Renal cortex interstitium (tissue), 11 donors: ENCODE data around the gene THEM4. TPM values are rescaled to one million over a fixed set of nuclear protein-coding genes. Genes with fewer than 3 reads are reported as not detected.
"Not testable (repeated sequence)": the region's sequence is repeated elsewhere in the genome, so short reads cannot be mapped to it uniquely, and the experiment has no call there.

Experiments
- DNase-seq, 11 donors: peaks; one replicate each; pipeline ENCODE4 v3.0.0-alpha.2; 2013; ENCODE audit warnings: low read depth in 9 of 11, low spot score in 4 of 11; ENCODE audit errors: extremely low read depth in 1 of 11
- polyA plus RNA-seq, 3 donors: library from polyadenylated mRNA; unstranded; fragments of 120-200 nt; gene quantifications; one replicate each; pipeline ENCODE4 v1.2.1, GENCODE V29; 2013; ENCODE audit not compliant: insufficient read length in 3 of 3

The THEM4 gene
- polyA plus RNA-seq, 3 donors = 22.5 to 47.0 (median 28.7) TPM

DNA sequence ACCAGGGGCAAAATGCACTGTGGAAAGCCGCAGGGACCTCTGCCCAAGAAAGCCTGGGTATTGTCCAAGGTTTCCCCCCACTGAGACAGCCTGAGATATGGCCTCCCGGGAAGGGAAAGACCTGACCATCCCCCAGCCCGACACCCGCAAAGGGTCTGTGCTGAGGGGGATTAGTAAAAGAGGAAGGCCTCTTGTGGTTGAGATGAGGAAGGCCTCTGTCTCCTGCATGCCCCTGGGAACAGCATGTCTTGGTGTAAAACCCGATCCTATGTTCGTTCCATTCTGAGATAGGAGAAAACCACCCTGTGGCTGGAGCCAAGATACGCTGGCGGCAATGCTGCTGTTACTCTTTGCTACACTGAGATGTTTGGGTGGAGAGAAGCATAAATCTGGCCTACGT is 36.5 kb downstream of the THEM4 start:
- not testable (repeated sequence) for DNase-seq

DNA sequence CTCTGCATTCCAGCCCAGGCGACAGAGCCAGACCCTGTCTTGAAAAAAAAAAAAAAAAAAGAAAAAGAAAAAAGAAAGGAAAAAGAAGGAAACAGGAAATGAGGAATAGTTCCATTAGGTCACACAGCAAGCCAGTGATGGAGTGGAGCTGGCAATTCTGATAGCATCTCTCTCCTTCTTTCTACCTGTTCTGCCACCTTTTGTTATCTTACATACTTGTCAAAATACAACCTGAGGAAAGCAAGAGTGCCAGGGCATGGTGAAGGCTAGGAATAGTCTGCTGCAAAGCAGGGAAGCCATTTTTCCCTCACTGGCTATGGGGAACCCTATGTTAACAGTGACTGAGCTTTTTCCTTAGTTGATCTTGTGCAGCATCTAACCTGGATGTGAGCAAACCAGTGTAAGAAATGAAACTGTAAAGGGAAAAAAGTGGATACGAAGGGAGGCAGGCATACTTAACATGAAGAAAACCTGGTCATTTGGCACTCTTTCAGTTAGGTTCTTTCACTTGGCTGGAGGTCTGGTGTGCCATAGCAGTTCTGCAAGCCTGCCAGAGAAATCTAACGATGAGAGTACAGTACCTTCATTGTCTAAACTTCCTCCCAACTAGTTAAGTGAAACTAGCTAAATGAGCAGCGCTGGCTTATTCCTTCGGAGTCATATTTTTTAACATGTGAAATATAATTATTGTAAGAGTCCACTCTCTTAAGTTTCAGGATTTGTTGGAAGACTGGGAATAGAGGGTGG is 37.9 kb downstream of the THEM4 start:
- no peak for DNase-seq

DNA sequence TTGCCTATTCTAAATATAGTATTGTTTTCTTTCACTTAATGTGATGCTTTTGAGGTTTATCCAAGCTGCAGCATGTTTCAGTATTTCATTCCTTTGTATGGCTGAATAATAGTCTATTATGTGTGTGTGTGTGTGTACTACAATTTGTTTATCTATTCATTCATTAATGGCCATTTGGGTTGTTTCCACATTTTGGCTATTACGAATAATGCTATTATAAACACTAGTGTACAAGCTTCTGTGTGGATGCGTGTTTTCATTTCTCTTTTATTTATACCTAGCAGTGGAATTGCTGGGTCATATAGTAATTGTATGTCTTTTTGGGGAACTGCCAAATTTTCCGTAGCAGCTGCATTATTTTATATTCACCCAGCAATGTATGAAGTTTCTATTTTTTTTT is 40.8 kb downstream of the THEM4 start:
- DNase-seq = peak in 6 of 11 donors; percentile 6 to 41 (median 22)

DNA sequence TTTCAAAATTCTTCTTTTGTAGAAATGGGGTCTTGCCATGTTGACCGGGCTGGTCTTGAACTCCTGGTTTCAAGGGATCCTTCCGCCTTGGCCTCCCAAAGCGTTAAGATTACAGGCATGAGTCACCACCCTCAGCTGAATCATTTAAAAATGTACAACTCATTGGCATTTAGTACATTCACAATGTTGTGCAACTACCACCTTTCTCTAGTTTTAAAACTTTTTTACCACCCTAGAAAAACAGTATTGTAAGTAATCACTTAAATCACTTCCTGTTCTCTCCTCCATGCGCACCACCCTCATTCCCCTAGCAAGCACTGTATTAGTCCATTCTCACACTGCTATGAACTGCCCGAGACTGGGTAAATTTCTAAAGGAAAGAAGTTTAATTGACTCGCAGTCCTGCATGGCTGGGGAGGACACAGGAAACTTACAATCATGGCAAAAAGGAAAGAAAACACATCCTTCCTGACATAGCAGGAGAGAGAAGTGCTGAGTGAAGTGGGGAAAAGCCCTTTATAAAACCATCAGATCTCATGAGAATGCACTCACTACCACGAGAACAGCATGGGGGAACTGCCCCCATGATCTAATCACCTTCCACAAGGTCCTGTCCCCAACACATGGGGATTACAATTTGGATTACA is 41.4 kb downstream of the THEM4 start:
- no peak for DNase-seq

DNA sequence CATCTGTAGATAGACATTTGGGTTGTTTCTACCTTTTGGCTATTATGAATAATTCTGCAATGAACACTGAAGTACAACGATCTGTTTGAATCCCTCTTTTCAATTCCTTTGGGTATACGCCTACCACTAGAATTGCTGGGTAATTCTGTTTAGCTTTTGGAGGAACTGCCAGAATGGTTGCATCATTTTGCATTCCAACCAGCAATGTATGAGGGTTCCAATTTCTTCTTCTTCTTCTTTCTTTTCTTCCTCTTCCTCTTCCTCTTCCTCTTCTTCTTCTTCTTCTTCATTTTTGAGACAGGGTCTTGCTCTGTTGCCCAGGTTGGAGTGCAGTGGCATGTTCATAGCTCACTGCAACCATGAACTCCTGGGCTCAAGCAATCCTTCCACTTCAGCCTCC is 42.0 kb downstream of the THEM4 start:
- no peak for DNase-seq

DNA sequence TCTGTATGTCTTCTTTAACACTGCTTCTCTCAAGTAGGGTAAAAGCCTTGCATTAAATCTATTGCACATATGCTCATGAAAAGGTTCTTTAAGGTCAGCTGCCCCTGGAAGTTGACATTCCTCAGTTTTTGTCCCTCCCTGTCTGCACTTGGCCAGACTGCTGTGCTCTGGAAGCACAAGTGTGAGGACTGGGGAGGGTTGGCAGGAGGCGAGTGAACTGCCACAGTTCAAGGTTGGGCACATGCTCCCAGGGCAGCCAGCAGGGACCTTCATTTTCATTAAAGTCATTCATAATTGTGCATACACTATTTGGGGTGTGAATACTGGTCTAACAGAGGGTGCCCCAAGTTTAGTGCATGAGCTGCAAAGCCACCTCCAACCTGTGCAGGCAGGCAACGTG is 44.9 kb downstream of the THEM4 start:
- no peak for DNase-seq

DNA sequence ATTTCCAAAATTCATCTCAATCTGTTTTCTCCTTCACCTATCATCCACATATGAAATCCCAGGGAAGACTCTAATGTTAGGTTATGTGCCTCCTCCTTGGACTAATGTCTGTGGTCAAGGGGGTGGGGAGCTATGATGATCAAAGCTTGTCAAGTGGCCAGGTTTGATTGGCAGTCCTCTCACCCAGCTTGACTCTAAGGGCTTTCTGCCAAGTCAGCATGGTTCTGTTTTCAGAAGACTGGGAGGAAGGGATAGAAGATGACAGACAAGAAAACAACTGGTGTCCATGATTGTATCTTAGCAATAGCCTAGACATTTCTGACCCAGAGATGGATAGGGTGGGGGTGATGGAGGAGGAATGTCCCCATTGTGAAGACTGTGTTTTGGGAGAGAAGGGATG is 46.7 kb downstream of the THEM4 start:
- no peak for DNase-seq

DNA sequence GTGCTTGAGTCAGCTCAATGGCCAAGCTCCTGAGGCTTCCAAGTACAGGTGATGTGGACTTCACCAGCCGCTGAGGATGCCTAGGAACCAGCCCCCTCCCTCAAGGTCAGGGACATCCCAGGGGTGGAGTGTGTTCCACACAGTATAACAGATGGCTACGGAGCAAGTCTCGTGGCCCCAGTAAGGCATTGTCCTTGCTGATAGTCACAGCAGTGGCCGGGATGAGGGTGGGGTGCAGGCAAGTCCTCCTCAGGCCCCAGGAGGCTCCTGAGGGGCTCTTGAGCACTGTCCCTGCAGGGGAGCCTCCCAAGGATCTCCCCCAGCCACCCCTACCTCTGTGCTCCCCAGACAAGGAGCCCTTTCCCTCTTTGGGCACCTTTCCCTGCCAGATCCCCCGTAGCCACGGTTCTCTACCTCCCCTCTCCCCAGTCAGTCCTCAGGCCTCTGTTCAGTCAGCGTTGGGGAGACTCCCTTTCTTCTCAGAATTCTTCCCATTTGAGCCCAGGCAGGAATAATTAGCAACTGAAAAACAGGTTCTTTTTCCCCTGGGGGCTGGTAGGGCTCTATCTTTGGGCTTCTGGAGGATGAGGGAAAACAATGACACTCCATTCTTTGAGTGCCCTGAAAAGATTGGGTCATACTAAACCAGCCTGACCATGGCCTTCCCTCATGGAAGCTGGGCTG is 48.7 kb downstream of the THEM4 start:
- no peak for DNase-seq

DNA sequence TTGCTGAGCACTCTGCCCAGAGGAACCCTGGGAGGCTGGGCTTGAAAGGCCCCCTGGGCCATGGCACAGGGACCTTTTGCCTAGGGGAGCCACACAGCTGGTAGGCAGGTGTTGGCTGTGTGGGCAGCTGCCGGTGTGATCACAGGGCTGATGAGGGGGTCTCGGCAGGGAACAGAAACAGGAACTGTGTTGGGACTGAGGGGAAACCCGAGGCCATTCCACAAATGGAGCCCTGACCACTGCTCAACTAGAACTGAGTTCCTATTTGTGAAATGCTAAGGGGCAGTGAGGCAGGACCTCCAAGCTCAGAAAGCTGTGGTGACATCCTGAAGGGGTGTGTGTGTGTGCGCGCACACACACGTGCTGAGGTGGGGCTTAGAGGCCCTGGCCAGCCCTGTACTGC is 49.4 kb downstream of the THEM4 start:
- no peak for DNase-seq

DNA sequence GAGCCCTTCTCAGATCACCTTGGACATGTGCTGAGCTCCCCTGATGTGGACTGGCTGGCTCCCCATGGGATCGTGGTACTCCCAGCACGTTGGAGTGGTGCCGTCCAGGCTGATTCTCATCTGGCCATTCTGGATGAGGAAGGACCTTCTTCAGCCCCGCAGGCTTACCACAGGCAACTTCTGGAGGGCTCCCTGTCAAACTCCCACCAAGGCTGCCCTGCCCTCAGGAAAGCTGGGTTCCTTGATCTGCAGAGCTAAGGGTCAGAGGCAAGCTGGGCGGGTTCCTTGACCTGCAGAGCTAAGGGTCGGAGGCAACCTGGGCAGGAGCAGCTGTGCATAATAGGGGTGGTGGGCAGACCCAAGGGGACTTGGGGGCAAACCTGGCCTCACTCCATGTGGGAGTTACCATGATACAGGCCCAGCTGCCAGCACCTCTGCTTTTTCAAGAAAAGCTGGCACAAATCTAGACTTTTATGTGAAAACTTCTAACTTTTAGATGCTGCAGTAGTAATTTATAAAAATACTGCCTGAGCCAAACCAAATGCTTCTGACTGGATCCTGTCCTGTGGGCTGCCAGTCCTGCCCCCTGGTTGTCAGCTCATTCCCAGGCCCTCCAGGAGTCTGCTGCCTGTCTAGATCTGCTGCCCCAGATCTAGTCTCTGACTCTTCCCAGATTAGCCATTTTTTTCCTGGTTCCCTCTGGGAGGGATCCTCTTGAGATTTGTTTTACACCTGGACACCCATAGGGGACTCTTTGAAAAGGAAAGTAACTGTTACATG is 50.2 kb downstream of the THEM4 start:
- no peak for DNase-seq

DNA sequence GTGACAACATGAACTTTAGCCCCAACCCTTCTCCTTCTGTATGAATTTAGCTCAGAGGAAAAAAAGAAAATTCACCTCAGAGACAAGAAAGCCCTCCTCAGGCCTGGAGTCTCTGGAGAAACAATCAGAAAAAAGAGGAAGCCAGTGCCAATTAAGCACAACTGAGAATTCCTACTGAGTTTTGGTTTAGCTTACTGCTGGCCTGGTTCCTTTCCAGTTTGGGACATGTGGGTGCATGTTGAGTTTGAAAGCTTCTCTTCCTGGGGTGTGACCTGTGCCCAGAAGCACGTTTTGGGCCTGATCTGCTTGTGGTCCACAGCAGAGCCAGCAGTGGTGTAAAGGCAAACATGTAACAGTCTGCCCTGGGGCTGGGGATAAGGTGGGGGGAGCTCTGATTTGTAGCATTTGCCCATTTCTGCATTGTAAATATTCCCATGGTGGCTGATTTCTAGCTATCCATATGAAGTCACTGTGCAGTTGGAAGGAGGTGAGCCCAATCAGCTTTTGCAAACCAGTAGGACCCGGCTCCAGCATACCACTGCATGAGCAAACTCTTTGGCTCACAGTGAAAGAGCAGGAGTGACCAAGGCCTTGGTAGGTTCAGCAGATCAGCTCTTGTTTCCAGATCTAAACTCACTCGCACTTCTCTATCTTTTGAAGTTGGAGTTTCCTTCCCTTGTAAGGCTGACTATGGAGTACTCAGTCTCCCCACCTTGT is 51.1 kb downstream of the THEM4 start:
- DNase-seq = no peak

DNA sequence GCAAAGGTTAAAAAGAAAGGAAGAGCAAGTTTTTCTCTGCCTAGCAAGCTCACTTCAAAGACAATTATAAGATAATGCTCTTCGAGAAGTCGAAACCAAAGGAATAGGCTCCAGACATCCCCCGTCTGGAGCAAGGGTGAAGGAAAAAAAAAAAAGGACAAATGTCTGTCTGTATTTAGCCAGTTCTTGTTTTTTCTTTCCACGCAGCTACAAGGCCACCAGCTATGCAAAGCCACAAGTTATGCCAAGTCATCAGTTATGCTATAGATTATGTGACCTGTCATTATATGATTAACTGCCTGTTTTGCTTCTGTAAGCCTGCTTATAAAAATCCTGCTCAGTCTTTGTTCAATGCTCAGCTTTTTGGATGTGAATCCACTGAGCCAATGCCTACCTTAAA is 53.4 kb downstream of the THEM4 start:
- DNase-seq = no peak

DNA sequence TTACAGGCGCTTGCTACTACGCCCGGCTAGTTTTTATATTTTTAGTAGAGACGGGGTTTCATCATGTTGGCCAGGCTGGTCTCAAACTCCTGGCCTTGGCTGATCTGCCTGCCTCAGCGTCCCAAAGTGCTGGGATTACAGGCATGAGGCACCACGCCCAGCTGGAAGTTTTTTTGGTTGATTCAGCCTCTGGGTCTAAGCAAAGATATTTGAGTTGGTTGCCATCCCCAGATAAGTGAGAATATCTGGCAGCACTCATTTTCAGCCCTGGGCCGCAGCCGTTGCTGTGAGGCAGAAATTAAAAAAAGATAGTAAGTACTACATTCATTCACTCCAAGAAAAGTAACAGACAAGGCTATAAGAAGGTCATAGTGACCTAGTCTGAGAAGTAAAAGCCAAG is 53.8 kb downstream of the THEM4 start:
- DNase-seq = not testable (repeated sequence)

DNA sequence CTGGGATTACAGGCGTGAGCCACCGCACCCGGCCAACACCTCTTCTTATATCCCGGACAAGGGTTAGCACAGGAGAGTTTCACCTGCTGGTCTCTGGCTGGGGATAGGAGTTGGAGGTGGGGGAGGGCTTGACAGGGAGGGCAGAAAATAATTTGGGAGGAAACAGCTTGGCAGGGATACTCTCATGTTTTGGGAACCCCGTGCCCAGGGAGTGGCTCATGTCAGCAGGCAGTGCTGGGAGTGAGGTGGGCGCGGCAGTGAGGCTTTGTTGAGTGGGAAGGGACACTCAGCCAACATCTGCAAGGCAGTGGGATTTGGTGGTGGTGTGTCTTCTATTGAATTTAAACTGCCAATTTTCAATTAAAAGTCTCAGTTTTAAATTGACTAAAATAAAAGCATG is 54.7 kb downstream of the THEM4 start:
- DNase-seq = no peak

DNA sequence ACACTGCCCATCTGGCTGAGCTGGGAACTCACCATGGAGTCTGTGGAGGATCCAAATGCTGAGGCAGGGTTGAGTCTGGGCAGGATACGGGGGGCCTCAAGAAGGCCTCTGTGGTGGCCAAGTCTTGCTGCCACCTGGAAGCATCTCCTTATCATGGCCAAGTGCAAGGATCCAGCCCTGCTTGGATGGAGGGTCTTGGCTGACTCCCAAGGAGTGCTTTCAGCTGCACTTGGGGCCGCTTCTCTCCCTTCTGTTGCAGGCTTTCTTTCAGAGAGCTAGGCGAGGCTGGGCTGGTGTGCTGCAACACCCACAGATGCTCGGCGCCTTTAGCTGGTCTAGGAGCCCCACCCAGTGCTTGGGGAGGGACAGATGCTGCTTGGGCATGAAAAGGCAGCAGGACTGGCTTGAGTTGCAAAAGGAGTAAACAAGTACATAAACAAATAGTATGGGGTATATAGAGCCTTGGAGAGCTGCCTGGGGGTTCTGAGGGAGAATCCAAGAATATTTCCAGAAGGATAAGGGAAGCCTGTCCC is 55.8 kb downstream of the THEM4 start, which contains the start of gene THEM5:
THEM5 (minus strand) TSS at position 302 of the 533 bp plus-strand sequence; CDS start at position 155, 147 bp downstream.
- no peak for DNase-seq

DNA sequence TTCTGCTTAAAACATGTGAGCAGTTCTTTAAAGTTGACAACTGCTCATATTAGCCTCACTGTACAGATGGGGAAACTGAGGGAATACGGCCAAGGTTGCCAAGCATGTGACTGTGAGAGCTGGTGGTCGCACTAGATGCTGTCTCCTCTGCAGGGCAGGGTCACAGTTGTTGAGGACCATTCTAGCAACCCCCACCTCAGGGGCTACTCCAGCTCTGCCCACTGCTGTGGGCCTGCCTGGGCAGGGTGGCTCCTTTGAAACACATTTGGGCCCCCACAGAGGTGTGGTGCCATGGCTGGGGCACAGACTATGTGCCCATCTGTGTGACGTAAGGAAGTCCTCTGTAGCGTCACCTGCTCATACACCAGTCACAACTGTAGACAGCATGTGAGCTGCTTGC is 56.6 kb downstream of the THEM4 start:
- DNase-seq = no peak

DNA sequence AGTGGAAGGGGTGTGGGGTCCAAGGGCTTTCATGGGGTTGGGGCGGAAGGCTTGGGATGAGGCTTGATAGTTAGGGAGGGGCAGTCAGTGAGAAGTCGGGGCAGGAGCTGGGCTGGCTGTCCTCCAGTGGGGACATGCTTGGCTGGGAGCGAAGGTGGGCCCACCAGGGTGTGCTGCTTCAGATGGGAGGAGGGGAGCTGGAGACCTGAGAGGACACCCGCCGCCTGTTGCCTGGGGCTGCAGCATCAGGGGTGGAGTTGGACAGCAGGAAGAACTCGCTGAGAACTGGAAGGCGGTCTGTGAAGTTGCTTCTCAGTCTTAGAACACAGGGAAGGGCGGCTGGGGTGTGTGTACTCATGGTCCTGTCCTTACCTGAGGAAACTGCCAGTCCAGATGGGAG is 57.4 kb downstream of the THEM4 start:
- no peak for DNase-seq

DNA sequence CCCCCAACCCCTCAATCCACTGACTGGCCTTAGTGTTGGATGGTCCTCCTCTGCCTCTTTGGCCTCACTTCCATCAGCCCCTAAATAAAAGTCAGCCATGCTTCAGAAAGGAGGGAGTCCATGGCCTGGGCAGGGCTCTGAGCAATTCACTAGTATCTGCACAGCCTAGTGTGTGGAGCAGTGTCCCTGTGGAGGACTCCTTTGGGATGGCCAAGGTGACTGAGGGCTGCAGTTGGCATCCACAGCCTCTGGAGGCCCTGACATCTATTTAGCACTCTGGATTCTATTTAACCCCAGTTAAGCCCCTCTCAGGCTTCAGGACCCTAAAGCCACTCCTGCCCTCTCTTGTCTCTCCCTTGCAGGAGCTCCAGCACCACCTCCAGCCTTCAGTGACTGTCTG is 59.4 kb downstream of the THEM4 start:
- no peak for DNase-seq

DNA sequence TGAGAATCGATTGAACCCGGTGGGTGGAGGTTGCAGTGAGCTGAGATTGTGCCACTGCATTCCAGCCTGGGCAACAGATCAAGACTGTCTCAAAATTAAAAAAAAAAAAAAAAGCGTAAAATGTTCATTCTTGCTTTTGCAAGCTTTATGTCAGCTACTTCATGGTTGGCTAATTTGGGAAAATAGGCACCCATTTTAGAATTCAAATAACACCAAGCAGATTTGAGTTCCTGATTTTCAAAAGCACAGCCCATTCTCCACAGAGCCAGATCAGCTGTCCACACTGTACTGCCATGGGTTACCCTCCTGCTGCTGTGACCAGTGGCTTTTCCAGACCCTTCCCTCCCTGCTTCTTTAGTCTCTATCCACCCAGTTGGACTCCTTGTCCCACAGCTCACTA is 60.2 kb downstream of the THEM4 start:
- DNase-seq = no peak
